Coronary artery (tissue), 2 donors: ENCODE data around the gene ORAI3.

Source experiments
- DNase-seq: peaks from one replicate; pipeline ENCODE4 v3.0.0-alpha.2; 2017; ENCODE audit warnings: low spot score
- H3K27ac ChIP-seq, 2 donors: fragments of 200-600 bp; sonication (generic); one replicate each; pipeline ENCODE4 v1.5.1; 2016 to 2019
- H3K4me3 ChIP-seq: fragments of 200-600 bp; sonication (generic); 2 replicates; pipeline ENCODE4 v1.5.1; 2016; ENCODE audit warnings: mild to moderate bottlenecking, moderate library complexity
- CTCF ChIP-seq: fragments of 200-600 bp; sonication (generic); IDR thresholded peaks from one replicate; pipeline ENCODE4 v1.5.1; 2019; ENCODE audit warnings: antibody characterized with exemption

Gene ORAI3

GRCh38 chr16:30941600-30942425, 7.1 kb upstream of the ORAI3 start:
- Histone ChIP-seq H3K4me3 (no peak overlapping the region), H3K27ac (peak overlapping the region in 1 of 2 donors; percentile 67)
- TF ChIP-seq CTCF = peak; percentile 88
- no peak for DNase-seq

- no peak for TF ChIP-seq CTCF
- no peak overlapping the region for H3K4me3 ChIP-seq
- H3K27ac ChIP-seq = peak overlapping the region in 1 of 2 donors; percentile 67
- no peak for DNase-seq
These were observed 6.5 kb upstream of the ORAI3 start for GRCh38 chr16:30942426-30942806.

- no peak for DNase-seq
- Histone ChIP-seq H3K27ac (no peak overlapping the region), H3K4me3 (no peak overlapping the region)
- no peak for TF ChIP-seq CTCF
These were observed 4.5 kb upstream of the ORAI3 start for GRCh38 chr16:30944352-30944751.

- DNase-seq = no peak
- H3K27ac ChIP-seq = peak overlapping the region in 1 of 2 donors; percentile 94
- no peak overlapping the region for H3K4me3 ChIP-seq
- TF ChIP-seq CTCF = no peak
These were observed 2.0 kb upstream of the ORAI3 start for GRCh38 chr16:30946671-30947540.

- peak overlapping the region; percentile 91 for H3K4me3 ChIP-seq
- TF ChIP-seq CTCF = no peak
These were observed 1.4 kb upstream of the ORAI3 start for GRCh38 chr16:30947541-30947858.

GRCh38 chr16:30947859-30948666, 805 bp upstream of the ORAI3 start:
- Histone ChIP-seq H3K27ac (peak overlapping the region; percentile 90 to 94), H3K4me3 (peak overlapping the region; percentile 91)
- peak; percentile 96 for DNase-seq
- TF ChIP-seq CTCF = no peak

More at GRCh38 chr16:30947541-30947858, 1.4 kb upstream of the ORAI3 start:
- DNase-seq = no peak
- peak overlapping the region; percentile 90 to 94 for H3K27ac ChIP-seq
